HepG2 (cell line): Measurements from ENCODE around the gene RAB34. TPM values are rescaled to one million over a fixed set of nuclear protein-coding genes. Genes with fewer than 3 reads are reported as not detected.
A peak's percentile ranks its signal among the peaks of the same experiment; 100 is the strongest.

Source experiments
- AKAP8 ChIP-seq: sonication (generic); formaldehyde crosslinking; IDR thresholded peaks from 2 replicates; pipeline ENCODE4 v1.5.1; 2020; ENCODE audit warnings: mild to moderate bottlenecking, missing genetic modification reagents
- CBX5 ChIP-seq: sonication (generic); formaldehyde crosslinking; IDR thresholded peaks from 2 replicates; pipeline ENCODE4 v1.4.0; 2020; ENCODE audit warnings: missing genetic modification reagents, borderline replicate concordance
- CENPT ChIP-seq: sonication (generic); formaldehyde crosslinking; IDR thresholded peaks from 2 replicates; pipeline ENCODE4 v1.8.0; 2022; ENCODE audit warnings: low read depth, mild to moderate bottlenecking, moderate library complexity, missing genetic modification reagents
- FOXP4 ChIP-seq: sonication (generic); formaldehyde crosslinking; IDR thresholded peaks from 2 replicates; pipeline ENCODE4 v1.4.0; 2020; ENCODE audit warnings: missing genetic modification reagents
- GABPB1 ChIP-seq: IDR thresholded peaks from 2 replicates; pipeline ENCODE4 v1.6.1; 2016; ENCODE audit warnings: mild to moderate bottlenecking, missing genetic modification reagents, moderate library complexity, missing compliant biosample characterization
- HOXA9 ChIP-seq: sonication (generic); formaldehyde crosslinking; IDR thresholded peaks from 2 replicates; pipeline ENCODE4 v1.8.1; 2022; ENCODE audit warnings: missing genetic modification reagents, mild to moderate bottlenecking, moderate library complexity, borderline replicate concordance
- KDM5A ChIP-seq: fragments of 200-600 bp; sonication (generic); IDR thresholded peaks from 2 replicates; pipeline ENCODE4 v1.7.0; 2018; ENCODE audit warnings: antibody characterized with exemption, mild to moderate bottlenecking, low read length, borderline replicate concordance
- KMT2A ChIP-seq: sonication (generic); formaldehyde crosslinking; IDR thresholded peaks from 2 replicates; pipeline ENCODE4 v1.4.0; 2020; ENCODE audit warnings: missing genetic modification reagents
- MLX ChIP-seq: IDR thresholded peaks from 2 replicates; pipeline ENCODE4 v1.6.1; 2016
- MTERF4 ChIP-seq: sonication (generic); formaldehyde crosslinking; IDR thresholded peaks from 2 replicates; pipeline ENCODE4 v1.8.0; 2023; ENCODE audit warnings: mild to moderate bottlenecking, missing genetic modification reagents
- NFIC ChIP-seq: IDR thresholded peaks from 2 replicates; pipeline ENCODE4 v1.6.1; 2012; ENCODE audit warnings: mild to moderate bottlenecking, low read length, inconsistent platforms
- PCBP2 ChIP-seq: fragments of 200-400 bp; formaldehyde crosslinking; optimal IDR thresholded peaks from 2 replicates; pipeline ENCODE3; 2018; ENCODE audit warnings: low read length, low read depth; ENCODE audit not compliant: poor library complexity, severe bottlenecking
- RNF2 ChIP-seq: fragments of 450-650 bp; conservative IDR thresholded peaks from 2 replicates; pipeline ENCODE4 v1.6.1; 2016; ENCODE audit warnings: low read depth
- SRSF4 ChIP-seq: fragments of 200-400 bp; formaldehyde crosslinking; IDR thresholded peaks from one replicate; pipeline ENCODE4 v1.6.1; 2018; ENCODE audit warnings: mild to moderate bottlenecking, low read depth, low read length, moderate library complexity; ENCODE audit not compliant: poor library complexity, severe bottlenecking
- TEAD3 ChIP-seq: optimal IDR thresholded peaks from 2 replicates; pipeline ENCODE3; 2016; ENCODE audit warnings: borderline replicate concordance
- ZNF337 ChIP-seq: sonication (generic); formaldehyde crosslinking; IDR thresholded peaks from 2 replicates; pipeline ENCODE4 v1.5.1; 2020; ENCODE audit warnings: missing genetic modification reagents, low read depth, mild to moderate bottlenecking, borderline replicate concordance
- ZNF44 ChIP-seq: sonication (generic); formaldehyde crosslinking; IDR thresholded peaks from 2 replicates; pipeline ENCODE4 v1.5.1; 2020; ENCODE audit warnings: mild to moderate bottlenecking, missing genetic modification reagents
- ZNF441 ChIP-seq: sonication (generic); formaldehyde crosslinking; IDR thresholded peaks from 2 replicates; pipeline ENCODE4 v1.7.0; 2021; ENCODE audit warnings: missing genetic modification reagents, borderline replicate concordance
- ZNF546 ChIP-seq: sonication (generic); formaldehyde crosslinking; conservative IDR thresholded peaks from 2 replicates; pipeline ENCODE4 v1.8.1; 2023; ENCODE audit warnings: mild to moderate bottlenecking, missing genetic modification reagents
- ZNF615 ChIP-seq: sonication (generic); formaldehyde crosslinking; IDR thresholded peaks from 2 replicates; pipeline ENCODE4 v1.5.0; 2020; ENCODE audit warnings: mild to moderate bottlenecking, missing genetic modification reagents, borderline replicate concordance
- ZNF672 ChIP-seq: sonication (generic); formaldehyde crosslinking; IDR thresholded peaks from 2 replicates; pipeline ENCODE4 v1.8.1; 2022; ENCODE audit warnings: missing genetic modification reagents
- ZNF780A ChIP-seq: sonication (generic); formaldehyde crosslinking; IDR thresholded peaks from 2 replicates; pipeline ENCODE4 v1.8.0; 2022; ENCODE audit warnings: mild to moderate bottlenecking, missing genetic modification reagents, moderate library complexity
- ZNF790 ChIP-seq: sonication (generic); formaldehyde crosslinking; IDR thresholded peaks from 2 replicates; pipeline ENCODE4 v1.8.0; 2022; ENCODE audit warnings: missing genetic modification reagents, mild to moderate bottlenecking, borderline replicate concordance
- ZZZ3 ChIP-seq: sonication (generic); formaldehyde crosslinking; IDR thresholded peaks from 2 replicates; pipeline ENCODE4 v1.4.0; 2020; ENCODE audit warnings: missing genetic modification reagents, mild to moderate bottlenecking, borderline replicate concordance
- polyA plus RNA-seq, 8 experiments: library from polyadenylated mRNA; depleted of rRNA in 3 of 8; stranded (reverse) in 7 of 8; unstranded in 1 of 8; fragments of >200 nt; fragmentation: Illumina TruSeq in 4 of 8; extraction: Trizol in 4 of 8; gene quantifications; 2 replicates each; pipeline versions ENCODE4 v1.2.1 to v1.2.3, GENCODE V29; 2011 to 2016; ENCODE audit warnings: low read depth in 4 of 8, missing spikeins in 1 of 8, mixed read lengths in 1 of 8; ENCODE audit not compliant: insufficient read depth in 1 of 8
- total RNA-seq, 5 experiments: library from RNA; depleted of rRNA; stranded (reverse); fragments of >200 nt; fragmentation: Illumina TruSeq; extraction: Trizol; gene quantifications; 2 replicates each; pipeline ENCODE4 v1.2.3, GENCODE V29; 2016; ENCODE audit warnings: low read depth in 1 of 5
- TF ChIP-seq, protein P1 (sequence below): sonication (generic); formaldehyde crosslinking; IDR thresholded peaks from 2 replicates; pipeline ENCODE4 v1.5.1; 2020; ENCODE audit warnings: missing genetic modification reagents, mild to moderate bottlenecking, borderline replicate concordance

Gene RAB34
- total and polyA plus RNA-seq, 2 of the 13 experiments (the other 11 are each of a cell fraction or from before 2014, with no cell fraction given), result 0.49 TPM; not detected in 1

DNA sequence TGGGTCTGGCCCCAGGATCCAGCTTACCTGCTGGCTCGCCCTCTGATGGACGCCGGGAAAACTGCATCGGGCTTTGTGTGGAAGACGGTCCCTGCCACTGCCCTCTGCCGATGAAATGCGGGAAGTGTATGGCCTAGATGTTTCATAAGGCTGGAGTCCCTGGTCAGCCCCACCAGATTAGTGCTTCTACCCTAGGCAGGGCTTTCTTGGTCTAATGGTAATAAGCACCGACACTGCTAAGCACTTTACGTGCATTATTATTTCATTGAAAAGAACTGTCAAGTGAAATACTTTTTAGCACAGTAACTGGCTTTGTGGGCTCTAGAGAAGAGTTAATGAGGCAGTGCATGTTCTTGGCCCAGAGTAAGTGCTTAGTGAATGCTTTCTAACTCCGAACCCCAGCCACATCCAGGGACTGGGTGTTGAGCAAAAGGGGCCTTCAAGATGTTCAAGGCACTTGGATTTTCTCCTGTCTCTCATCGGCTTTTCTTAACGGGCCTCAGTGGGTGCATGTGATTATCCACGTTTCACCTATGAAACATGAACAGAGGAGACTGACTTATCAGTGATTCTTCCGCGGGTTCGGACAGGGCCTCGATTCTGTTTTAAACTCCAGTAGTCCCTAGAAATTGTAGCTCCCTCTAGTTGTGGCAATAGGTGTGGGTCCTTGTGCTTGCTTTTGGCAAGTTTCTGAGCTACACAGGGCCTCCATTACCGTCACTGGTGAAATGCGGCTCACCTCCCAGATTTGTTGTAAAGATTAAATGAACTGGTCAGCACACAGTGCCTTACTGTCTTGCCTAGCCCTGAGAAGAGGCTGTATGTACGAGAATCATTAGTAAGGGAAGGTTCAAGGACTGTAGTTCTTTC lies 32.7 kb upstream of the RAB34 start (continued):
- no peak for TF ChIP-seq PCBP2
- no peak for TF ChIP-seq ZZZ3 (CRISPR knock-in tag)
- TF ChIP-seq AKAP8 (CRISPR knock-in tag), result no peak
- TF ChIP-seq ZNF672 (CRISPR knock-in tag), result no peak
- TF ChIP-seq GABPB1 (CRISPR knock-in tag), result peak; percentile 62
- no peak for TF ChIP-seq MLX (CRISPR knock-in tag)
- peak; percentile 73; the same call in 1 of the 2 replicates for TF ChIP-seq CBX5
- TF ChIP-seq NFIC, result 0 out of 2 replicates have a peak, but pooled peaks have one; percentile 16
- TF ChIP-seq ZNF337 (CRISPR knock-in tag), result no peak
- peak; percentile 53 for TF ChIP-seq TEAD3 (CRISPR knock-in tag)
- no peak for TF ChIP-seq SRSF4
- TF ChIP-seq ZNF44 (CRISPR knock-in tag), result no peak
- peak; percentile 16; the same call in 1 of the 2 replicates for TF ChIP-seq KMT2A (CRISPR knock-in tag)
- TF ChIP-seq HOXA9 (CRISPR knock-in tag), result no peak
- TF ChIP-seq ZNF790 (CRISPR knock-in tag), result no peak
- TF ChIP-seq ZNF441 (CRISPR knock-in tag), result no peak
- no peak for TF ChIP-seq CENPT (CRISPR knock-in tag)
- 0 out of 2 replicates have a peak, but pooled peaks have one; percentile 24 for TF ChIP-seq FOXP4 (CRISPR knock-in tag)
- TF ChIP-seq ZNF780A, result no peak
- TF ChIP-seq, protein P1, sequence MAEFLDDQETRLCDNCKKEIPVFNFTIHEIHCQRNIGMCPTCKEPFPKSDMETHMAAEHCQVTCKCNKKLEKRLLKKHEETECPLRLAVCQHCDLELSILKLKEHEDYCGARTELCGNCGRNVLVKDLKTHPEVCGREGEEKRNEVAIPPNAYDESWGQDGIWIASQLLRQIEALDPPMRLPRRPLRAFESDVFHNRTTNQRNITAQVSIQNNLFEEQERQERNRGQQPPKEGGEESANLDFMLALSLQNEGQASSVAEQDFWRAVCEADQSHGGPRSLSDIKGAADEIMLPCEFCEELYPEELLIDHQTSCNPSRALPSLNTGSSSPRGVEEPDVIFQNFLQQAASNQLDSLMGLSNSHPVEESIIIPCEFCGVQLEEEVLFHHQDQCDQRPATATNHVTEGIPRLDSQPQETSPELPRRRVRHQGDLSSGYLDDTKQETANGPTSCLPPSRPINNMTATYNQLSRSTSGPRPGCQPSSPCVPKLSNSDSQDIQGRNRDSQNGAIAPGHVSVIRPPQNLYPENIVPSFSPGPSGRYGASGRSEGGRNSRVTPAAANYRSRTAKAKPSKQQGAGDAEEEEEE, result no peak
- no peak for TF ChIP-seq KDM5A
- TF ChIP-seq RNF2, result no peak
- no peak for TF ChIP-seq ZNF615
- no peak for TF ChIP-seq ZNF546 (CRISPR knock-in tag)
- no peak for TF ChIP-seq MTERF4 (CRISPR knock-in tag)
